GM12878 (cell line): ENCODE measurements around the gene XPO1. TPM values are rescaled to one million over a fixed set of nuclear protein-coding genes. Genes with fewer than 3 reads are reported as not detected.

Experiments
- ATAC-seq: fragments of 200-7000 bp; cut with Tn5 transposase; 3 replicates; pipeline ENCODE4 v1.9.1; 2020; ENCODE audit warnings: mild to moderate bottlenecking, moderate library complexity
- BruUV-seq: library from RNA; stranded (reverse); fragments of 400-500 nt; replicated peaks from 2 replicates; lab custom pipeline; 2021; lab: Mats Ljungman, UMichigan
- CTCF ChIA-PET: fragments of 300-600 bp; sonication (Branson Sonifier 250); formaldehyde crosslinking; extraction: SDS; loops from one replicate; lab custom pipeline; 2021; ENCODE audit warnings: inconsistent platforms; lab: Yijun Ruan, JAX
- POLR2A ChIA-PET: fragments of 350-600 bp; formaldehyde crosslinking; extraction: SDS; loops from one replicate; lab custom pipeline; 2021; ENCODE audit warnings: inconsistent platforms; lab: Charles Lee
- RAD21 ChIA-PET: fragments of 300-600 bp; sonication (Branson Sonifier 250); formaldehyde crosslinking; loops from one replicate; lab custom pipeline; 2023; ENCODE audit warnings: antibody characterized with exemption; ENCODE audit not compliant: unreplicated experiment; lab: Charles Lee
- SMC1A ChIA-PET: fragments of 300-600 bp; sonication (Branson Sonifier 250); formaldehyde crosslinking; loops from one replicate; lab custom pipeline; 2023; ENCODE audit not compliant: unreplicated experiment, uncharacterized antibody; lab: Charles Lee
- DNase-seq: peaks from one replicate; pipeline ENCODE4 v3.0.0-alpha.2; 2011; ENCODE audit warnings: low read depth, low spot score
- FAIRE-seq: peaks from 3 replicates; lab custom pipeline; 2011; peaks lifted over from hg19 to GRCh38; lab: Jason Lieb, UNC
- H2AFZ ChIP-seq: 2 replicates; pipeline ENCODE4 v1.6.0; 2011; ENCODE audit warnings: low read depth, low read length, control low read depth; ENCODE audit not compliant: control insufficient read depth
- H3K27ac ChIP-seq: 2 replicates; pipeline ENCODE4 v1.5.1; 2011; ENCODE audit warnings: control low read depth; ENCODE audit not compliant: control insufficient read depth, insufficient read depth
- H3K27me3 ChIP-seq, 2 experiments: replicated peaks in 1 of 2; 2 replicates each; pipeline versions ENCODE4 v1.6.0 to v1.6.1; 2011; ENCODE audit warnings: low read length in 1 of 2; ENCODE audit not compliant: control insufficient read depth in 2 of 2, insufficient read depth in 2 of 2
- H3K36me3 ChIP-seq, 2 experiments: 2 replicates each; pipeline ENCODE4 v1.5.1; 2011; ENCODE audit warnings: low read length in 1 of 2; ENCODE audit not compliant: control insufficient read depth in 2 of 2, insufficient read depth in 2 of 2
- H3K4me1 ChIP-seq: 2 replicates; pipeline ENCODE4 v1.6.1; 2011; ENCODE audit warnings: mild to moderate bottlenecking, low read length, moderate library complexity, mixed read lengths; ENCODE audit not compliant: control insufficient read depth, insufficient read depth
- H3K4me2 ChIP-seq: 2 replicates; pipeline ENCODE4 v1.6.0; 2011; ENCODE audit warnings: control low read depth; ENCODE audit not compliant: control insufficient read depth, insufficient read depth
- H3K4me3 ChIP-seq: fragments of 200-600 bp; sonication (generic); 2 replicates; pipeline ENCODE4 v1.5.1; 2016
- H3K79me2 ChIP-seq: 2 replicates; pipeline ENCODE4 v1.6.0; 2011; ENCODE audit warnings: low read length; ENCODE audit not compliant: control insufficient read depth, insufficient read depth
- H3K9ac ChIP-seq: 2 replicates; pipeline ENCODE4 v1.8.0; 2011; ENCODE audit warnings: low read length, control low read depth, mixed read lengths; ENCODE audit not compliant: control insufficient read depth, insufficient read depth
- H3K9me3 ChIP-seq: replicated peaks from 3 replicates; pipeline ENCODE4 v1.5.1; 2011; ENCODE audit warnings: mild to moderate bottlenecking, low read length; ENCODE audit not compliant: control insufficient read depth, insufficient read depth
- H4K20me1 ChIP-seq: 2 replicates; pipeline ENCODE4 v1.6.0; 2011; ENCODE audit not compliant: control insufficient read depth, insufficient read depth
- ASH2L ChIP-seq: fragments of 300-600, 200-600 bp; sonication (generic); IDR thresholded peaks from 2 replicates; pipeline ENCODE4 v1.6.1; 2017; ENCODE audit warnings: low read depth, mild to moderate bottlenecking, borderline replicate concordance
- FOXK2 ChIP-seq: fragments of 450-650 bp; IDR thresholded peaks from 2 replicates; pipeline ENCODE4 v1.6.1; 2017; ENCODE audit warnings: mild to moderate bottlenecking, moderate library complexity
- KAT2A ChIP-seq: conservative IDR thresholded peaks from 2 replicates; pipeline ENCODE4 v1.6.1; 2011; ENCODE audit warnings: low read depth, low read length; ENCODE audit not compliant: control insufficient read depth
- KDM1A ChIP-seq: fragments of 200-600 bp; sonication (generic); IDR thresholded peaks from 2 replicates; pipeline ENCODE4 v1.6.1; 2016; ENCODE audit warnings: borderline replicate concordance
- MTA2 ChIP-seq: fragments of 450-650 bp; IDR thresholded peaks from 2 replicates; pipeline ENCODE4 v1.6.1; 2016; ENCODE audit warnings: low read depth, mild to moderate bottlenecking, moderate library complexity
- MXI1 ChIP-seq: fragments of 150-350 bp; IDR thresholded peaks from 2 replicates; pipeline ENCODE4 v1.6.1; 2011; ENCODE audit warnings: low read depth, mild to moderate bottlenecking, inconsistent platforms, low read length, improper control_type of control experiment
- MYC ChIP-seq: IDR thresholded peaks from 2 replicates; pipeline ENCODE4 v1.6.1; 2011; ENCODE audit warnings: mild to moderate bottlenecking, low read length, moderate library complexity, inconsistent platforms; ENCODE audit not compliant: insufficient read depth, insufficient replicate concordance, insufficient read length, severe bottlenecking
- NFYA ChIP-seq: IDR thresholded peaks from 2 replicates; pipeline ENCODE4 v1.6.1; 2011; ENCODE audit warnings: low read depth, mild to moderate bottlenecking, low read length, improper control_type of control experiment, borderline replicate concordance
- RB1 ChIP-seq: fragments of 450-650 bp; formaldehyde crosslinking; IDR thresholded peaks from 2 replicates; pipeline ENCODE4 v1.6.1; 2017; ENCODE audit warnings: mild to moderate bottlenecking, borderline replicate concordance
- SIX5 ChIP-seq: IDR thresholded peaks from 2 replicates; pipeline ENCODE4 v1.6.1; 2011; ENCODE audit warnings: mild to moderate bottlenecking, low read depth, low read length, moderate library complexity; ENCODE audit not compliant: severe bottlenecking
- SMAD1 ChIP-seq: fragments of 450-650 bp; IDR thresholded peaks from 2 replicates; pipeline ENCODE4 v1.6.1; 2018; ENCODE audit warnings: mild to moderate bottlenecking, low read depth; ENCODE audit not compliant: partially characterized antibody
- SMARCA5 ChIP-seq: fragments of 450-650 bp; IDR thresholded peaks from 2 replicates; pipeline ENCODE4 v1.6.1; 2017; ENCODE audit warnings: mild to moderate bottlenecking
- SREBF1 ChIP-seq: IDR thresholded peaks from 2 replicates; pipeline ENCODE4 v1.6.1; 2012; ENCODE audit warnings: mild to moderate bottlenecking, low read length
- TCF7 ChIP-seq: IDR thresholded peaks from 2 replicates; pipeline ENCODE4 v1.6.1; 2014; ENCODE audit warnings: antibody characterized with exemption, borderline replicate concordance
- ZNF217 ChIP-seq: fragments of 450-650 bp; IDR thresholded peaks from 2 replicates; pipeline ENCODE4 v1.6.1; 2017; ENCODE audit warnings: antibody characterized with exemption, mild to moderate bottlenecking
- ZSCAN29 ChIP-seq: fragments of 450-650 bp; IDR thresholded peaks from 2 replicates; pipeline ENCODE4 v1.6.1; 2017; ENCODE audit warnings: mild to moderate bottlenecking, moderate library complexity
- WGBS: methylation state at CpG from one replicate; pipeline ENCODE4 v1.1.6; 2016; ENCODE audit warnings: low lambda C conversion rate; ENCODE audit not compliant: insufficient replicate concordance, insufficient coverage; ENCODE audit errors: missing lambda C conversion rate; 5-methylcytosine and 5-hydroxymethylcytosine counted together
- in situ Hi-C: fragments of 300-500 bp; cut with MboI; formaldehyde crosslinking; loops from 9 replicates; pipeline ENCODE4 v1.14.3; 2018; ENCODE audit warnings: mixed read lengths
- intact Hi-C: fragments of 100-400 bp; cut with micrococcal nuclease; formaldehyde crosslinking; loops from one replicate; pipeline ENCODE4 v1.14.2; 2022; ENCODE audit not compliant: unreplicated experiment
- polyA plus RNA-seq, 11 experiments: library from polyadenylated mRNA; depleted of rRNA in 4 of 11; unstranded in 6 of 11; stranded (reverse) in 5 of 11; fragments of >200 nt; fragmentation: Nextera tagmentation in 4 of 11; fragmentation: Illumina TruSeq in 1 of 11; extraction: Ambion mirVana in 4 of 11; extraction: Trizol in 1 of 11; gene quantifications; 1 replicate in 1 of 11; 2 replicates in 10 of 11; pipeline versions ENCODE4 v1.2.1 to v1.2.3, GENCODE V29; 2011 to 2016; ENCODE audit warnings: inconsistent platforms in 2 of 11, missing spikeins in 2 of 11, low read depth in 1 of 11
- total RNA-seq, 4 experiments: library from RNA; depleted of rRNA in 3 of 4; stranded (reverse); fragments of >200 nt in 3 of 4; fragmentation: Illumina TruSeq in 1 of 4; extraction: Trizol in 1 of 4; gene quantifications; 2 replicates each; pipeline versions ENCODE4 v1.2.1 to v1.2.3, GENCODE V29; 2013 to 2021
- TF ChIP-seq, protein P1 (sequence below): fragments of 150-350 bp; IDR thresholded peaks from 2 replicates; pipeline ENCODE4 v1.6.1; 2014; ENCODE audit warnings: mild to moderate bottlenecking, low read depth, low read length
- TF ChIP-seq, protein P2 (sequence below): fragments of 450-650 bp; IDR thresholded peaks from 2 replicates; pipeline ENCODE4 v1.6.1; 2017; ENCODE audit warnings: low read depth, mild to moderate bottlenecking, moderate library complexity

The XPO1 gene
- total and polyA plus RNA-seq, 10 of the 15 experiments (the other 5 are each of a cell fraction or from before 2014, with no cell fraction given): 57.3 to 216 (median 153) TPM

DNA sequence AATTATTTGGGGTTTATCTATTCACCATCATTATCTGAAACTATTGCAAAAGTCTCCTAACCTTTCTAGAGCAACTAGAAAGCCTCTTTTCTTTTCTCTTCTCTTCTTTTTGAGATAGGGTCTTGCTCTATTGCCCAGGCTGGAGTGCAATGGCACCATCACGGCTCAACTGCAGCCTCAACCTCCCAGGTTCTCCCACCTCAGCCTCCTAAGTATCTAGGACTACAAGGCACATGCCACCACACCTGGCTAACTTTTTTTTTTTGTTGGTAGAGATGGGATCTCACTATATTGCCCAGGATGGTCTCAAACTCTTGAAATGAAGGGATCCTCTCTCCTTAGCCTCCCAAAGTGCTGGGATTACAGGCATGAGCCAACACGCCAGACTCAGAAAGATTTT, 24.5 kb upstream of the XPO1 start:
- POLR2A ChIA-PET: no interaction called here

DNA sequence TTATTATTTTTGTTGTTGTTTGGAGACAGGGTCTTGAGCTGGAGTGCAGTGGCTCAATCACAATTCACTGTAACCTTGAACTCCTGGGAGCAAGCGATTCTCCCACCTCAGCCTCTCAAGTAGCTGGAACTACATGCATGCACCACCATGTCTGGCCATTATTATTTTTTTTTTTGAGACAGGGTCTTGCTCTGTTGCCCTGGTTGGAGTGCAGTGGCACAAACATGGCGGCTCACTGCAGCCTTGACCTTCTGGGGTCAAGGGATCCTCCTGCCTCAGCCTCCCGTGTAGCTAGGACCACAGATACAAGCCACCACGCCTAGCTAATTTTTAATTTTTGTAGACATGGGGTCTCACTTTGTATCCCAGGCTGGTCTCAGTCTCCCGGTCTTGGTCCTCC, 20.0 kb upstream of the XPO1 start:
- FAIRE-seq (no peak), DNase-seq (no peak), ATAC-seq (no peak)
- Histone ChIP-seq H4K20me1 (no peaks in the 10 kb centered on the region), H3K79me2 (no peaks in the 10 kb centered on the region), H3K9ac (no peak overlapping the region), H3K9me3 (no peaks in the 10 kb centered on the region), H3K27ac (no peak overlapping the region), H2AFZ (no peak overlapping the region), H3K27me3 (no peaks in the 10 kb centered on the region), H3K4me3 (no peak overlapping the region), H3K4me2 (no peak overlapping the region), H3K4me1 (no peaks in the 10 kb centered on the region), H3K36me3 (no peaks in the 10 kb centered on the region)
- RAD21 ChIA-PET: no interaction called here
- POLR2A ChIA-PET: no interaction called here
- SMC1A ChIA-PET: interaction anchor here (0.7 to 1.1 kb wide), 3 partner anchors 30 to 208 kb away, joined by 3 read pairs; no protein-coding TSS in a partner anchor
- in situ Hi-C loops (no loop called here), intact Hi-C loops (no loop called here)
- CTCF ChIA-PET: interaction anchor here (1.2 kb wide), 1 partner anchor 16 kb away, joined by 3 read pairs; no protein-coding TSS in a partner anchor
- BruUV-seq: no TSS peak
- WGBS: 35% methylated on average over 5 of the region's 5 CpGs
- TF ChIP-seq KAT2A: no peak
- no peak for TF ChIP-seq NFYA
- no peak for TF ChIP-seq KDM1A
- no peak for TF ChIP-seq ASH2L
- no peak for TF ChIP-seq SMARCA5
- TF ChIP-seq, protein P1, sequence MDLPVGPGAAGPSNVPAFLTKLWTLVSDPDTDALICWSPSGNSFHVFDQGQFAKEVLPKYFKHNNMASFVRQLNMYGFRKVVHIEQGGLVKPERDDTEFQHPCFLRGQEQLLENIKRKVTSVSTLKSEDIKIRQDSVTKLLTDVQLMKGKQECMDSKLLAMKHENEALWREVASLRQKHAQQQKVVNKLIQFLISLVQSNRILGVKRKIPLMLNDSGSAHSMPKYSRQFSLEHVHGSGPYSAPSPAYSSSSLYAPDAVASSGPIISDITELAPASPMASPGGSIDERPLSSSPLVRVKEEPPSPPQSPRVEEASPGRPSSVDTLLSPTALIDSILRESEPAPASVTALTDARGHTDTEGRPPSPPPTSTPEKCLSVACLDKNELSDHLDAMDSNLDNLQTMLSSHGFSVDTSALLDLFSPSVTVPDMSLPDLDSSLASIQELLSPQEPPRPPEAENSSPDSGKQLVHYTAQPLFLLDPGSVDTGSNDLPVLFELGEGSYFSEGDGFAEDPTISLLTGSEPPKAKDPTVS: no peak
- no peak for TF ChIP-seq ZNF217
- TF ChIP-seq SREBF1: no peak
- TF ChIP-seq MTA2: no peak
- no peak for TF ChIP-seq FOXK2
- no peak for TF ChIP-seq MYC
- no peak for TF ChIP-seq ZSCAN29

More for the DNA sequence above, 24.5 kb upstream of the XPO1 start:
- in situ Hi-C loops (no loop called here), intact Hi-C loops (no loop called here)
- Histone ChIP-seq H3K4me3 (no peak overlapping the region), H3K27me3 (no peaks in the 10 kb centered on the region), H3K79me2 (no peaks in the 10 kb centered on the region), H3K4me2 (no peak overlapping the region), H3K9me3 (no peaks in the 10 kb centered on the region), H2AFZ (no peak overlapping the region), H3K9ac (no peak overlapping the region), H4K20me1 (no peaks in the 10 kb centered on the region), H3K4me1 (no peaks in the 10 kb centered on the region), H3K36me3 (no peaks in the 10 kb centered on the region), H3K27ac (no peak overlapping the region)
- 38% methylated on average over 2 of the region's 2 CpGs for WGBS
- no TSS peak for BruUV-seq
- ChIA-PET SMC1A (interaction anchor here (0.8 kb wide), 2 partner anchors 17 to 71 kb away, joined by 3 read pairs; no protein-coding TSS in a partner anchor), RAD21 (interaction anchor here (0.7 kb wide), 1 partner anchor 98 kb away, joined by 3 read pairs; no protein-coding TSS in a partner anchor), CTCF (no interaction called here)
- TF ChIP-seq, protein P2, sequence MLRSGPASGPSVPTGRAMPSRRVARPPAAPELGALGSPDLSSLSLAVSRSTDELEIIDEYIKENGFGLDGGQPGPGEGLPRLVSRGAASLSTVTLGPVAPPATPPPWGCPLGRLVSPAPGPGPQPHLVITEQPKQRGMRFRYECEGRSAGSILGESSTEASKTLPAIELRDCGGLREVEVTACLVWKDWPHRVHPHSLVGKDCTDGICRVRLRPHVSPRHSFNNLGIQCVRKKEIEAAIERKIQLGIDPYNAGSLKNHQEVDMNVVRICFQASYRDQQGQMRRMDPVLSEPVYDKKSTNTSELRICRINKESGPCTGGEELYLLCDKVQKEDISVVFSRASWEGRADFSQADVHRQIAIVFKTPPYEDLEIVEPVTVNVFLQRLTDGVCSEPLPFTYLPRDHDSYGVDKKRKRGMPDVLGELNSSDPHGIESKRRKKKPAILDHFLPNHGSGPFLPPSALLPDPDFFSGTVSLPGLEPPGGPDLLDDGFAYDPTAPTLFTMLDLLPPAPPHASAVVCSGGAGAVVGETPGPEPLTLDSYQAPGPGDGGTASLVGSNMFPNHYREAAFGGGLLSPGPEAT: no peak
- TF ChIP-seq SIX5: no peak
- TF ChIP-seq ZNF217: no peak
- TF ChIP-seq MYC: no peak
- no peak for TF ChIP-seq MXI1
- TF ChIP-seq SMAD1: no peak
- TF ChIP-seq RB1: no peak
- no peak for TF ChIP-seq TCF7
- FAIRE-seq: no peak
- ATAC-seq: no peak
- DNase-seq: no peak
